ENCODE results near the gene STUM. TPM values are rescaled to one million over a fixed set of nuclear protein-coding genes. Genes with fewer than 3 reads are reported as not detected.

Gene STUM
- total RNA-seq, 1 experiment from 2014 or later, result 0.11 TPM

DNA sequence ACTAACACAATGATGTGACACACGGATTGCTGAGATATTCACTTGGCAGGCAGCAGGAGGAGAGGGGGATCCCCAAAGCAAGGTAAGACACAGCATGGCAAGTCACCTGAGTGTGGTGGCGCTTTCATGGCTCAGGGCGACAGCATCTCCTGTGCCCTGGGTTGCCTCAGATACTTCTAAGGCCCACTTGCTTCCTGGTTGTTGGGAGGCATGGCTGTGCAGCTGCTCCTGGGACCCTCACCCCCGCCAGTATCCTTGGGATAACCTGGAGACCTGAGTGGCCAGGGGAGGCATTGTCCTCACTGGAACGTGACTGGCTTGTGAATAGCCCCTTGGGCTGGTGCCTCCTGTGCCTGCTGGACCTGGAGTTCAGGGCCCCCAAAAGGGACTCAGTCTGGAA is 69.8 kb downstream of the STUM start:
- Mint-ChIP-seq H3K36me3 (ENCODE audit: insufficient read depth in 1 of 3, low read depth in 3 of 3) (no peaks in the 10 kb centered on the region; a peak in 2 of 7 replicates), H3K27me3 (ENCODE audit: low read depth) (peaks cover 9% of the 10 kb centered on the region), H3K4me1 (no peaks in the 10 kb centered on the region), H3K27ac (no peak overlapping the region), H3K4me3 (no peak overlapping the region), H3K9me3 (peaks cover 11 to 16% of the 10 kb centered on the region in 2 experiments)
- no peak overlapping the region for H3K4ac ChIP-seq (ENCODE audit: low read depth, low read length)
- no peak overlapping the region for H3K23ac ChIP-seq (ENCODE audit: insufficient read length, low read depth, low read length)
- H2BK120ac ChIP-seq (ENCODE audit: low read depth, low read length, poor library complexity, severe bottlenecking), result no peak overlapping the region
- no peak overlapping the region for H2BK12ac ChIP-seq (ENCODE audit: insufficient read length, low read depth, low read length)
- H3T11ph ChIP-seq (ENCODE audit: low read length), result no peak overlapping the region
- no peak overlapping the region for H3K27ac ChIP-seq (ENCODE audit: insufficient read length, low read depth, low read length)
- no peaks in the 10 kb centered on the region for H3K27me3 ChIP-seq (ENCODE audit: insufficient read depth, low read length)
- no peaks in the 10 kb centered on the region for H4K20me1 ChIP-seq (ENCODE audit: control insufficient read depth, insufficient read depth, insufficient read length)
- H3K4me1 ChIP-seq (ENCODE audit: insufficient read depth, low read length), result no peaks in the 10 kb centered on the region
- H3K79me1 ChIP-seq (ENCODE audit: insufficient read depth, low read depth, low read length, poor library complexity, severe bottlenecking), result no peaks in the 10 kb centered on the region
- no peak overlapping the region for H2BK5ac ChIP-seq (ENCODE audit: insufficient read length, low read length)
- H2AFZ ChIP-seq (ENCODE audit: low read length), result no peak overlapping the region
- H3K79me2 ChIP-seq (ENCODE audit: insufficient read depth, low read length), result no peaks in the 10 kb centered on the region
- H4K91ac ChIP-seq (ENCODE audit: insufficient read length, low read depth, low read length), result no peak overlapping the region
- no peaks in the 10 kb centered on the region for H3K9me3 ChIP-seq (ENCODE audit: control insufficient read depth, low read depth, low read length)
- H4K5ac ChIP-seq (ENCODE audit: insufficient read length, low read depth, low read length), result no peak overlapping the region
- no peak overlapping the region for H3K18ac ChIP-seq (ENCODE audit: insufficient read length, low read depth, low read length)
- TF ChIP-seq, protein P1, sequence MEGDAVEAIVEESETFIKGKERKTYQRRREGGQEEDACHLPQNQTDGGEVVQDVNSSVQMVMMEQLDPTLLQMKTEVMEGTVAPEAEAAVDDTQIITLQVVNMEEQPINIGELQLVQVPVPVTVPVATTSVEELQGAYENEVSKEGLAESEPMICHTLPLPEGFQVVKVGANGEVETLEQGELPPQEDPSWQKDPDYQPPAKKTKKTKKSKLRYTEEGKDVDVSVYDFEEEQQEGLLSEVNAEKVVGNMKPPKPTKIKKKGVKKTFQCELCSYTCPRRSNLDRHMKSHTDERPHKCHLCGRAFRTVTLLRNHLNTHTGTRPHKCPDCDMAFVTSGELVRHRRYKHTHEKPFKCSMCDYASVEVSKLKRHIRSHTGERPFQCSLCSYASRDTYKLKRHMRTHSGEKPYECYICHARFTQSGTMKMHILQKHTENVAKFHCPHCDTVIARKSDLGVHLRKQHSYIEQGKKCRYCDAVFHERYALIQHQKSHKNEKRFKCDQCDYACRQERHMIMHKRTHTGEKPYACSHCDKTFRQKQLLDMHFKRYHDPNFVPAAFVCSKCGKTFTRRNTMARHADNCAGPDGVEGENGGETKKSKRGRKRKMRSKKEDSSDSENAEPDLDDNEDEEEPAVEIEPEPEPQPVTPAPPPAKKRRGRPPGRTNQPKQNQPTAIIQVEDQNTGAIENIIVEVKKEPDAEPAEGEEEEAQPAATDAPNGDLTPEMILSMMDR (conservative IDR thresholded peaks at IDR 0.05), result no peak
- H2BK15ac ChIP-seq (ENCODE audit: low read depth, low read length), result no peak overlapping the region
- WGBS (ENCODE audit: extremely low coverage, insufficient read length, low lambda C conversion rate), result no CpG with 5 or more reads among the region's 5 CpGs
- no peak for DNase-seq
- no peak overlapping the region for H2AK5ac ChIP-seq (ENCODE audit: insufficient read length, low read length)
- no peaks in the 10 kb centered on the region for H3K23me2 ChIP-seq (ENCODE audit: insufficient read length, low read depth, low read length, poor library complexity, severe bottlenecking)
- no peak overlapping the region for H2BK20ac ChIP-seq (ENCODE audit: low read depth, low read length, poor library complexity, severe bottlenecking)
- no peak overlapping the region for H3K9ac ChIP-seq (ENCODE audit: extremely low read depth, insufficient read length, low read length)
- no peak overlapping the region for H3K56ac ChIP-seq (ENCODE audit: insufficient read length, low read depth, low read length)
- no peak overlapping the region for H4K8ac ChIP-seq (replicated peaks; ENCODE audit: insufficient read length, low read depth, low read length)
- no peak overlapping the region for H3K4me2 ChIP-seq (ENCODE audit: insufficient read depth, insufficient read length, low read length)
- H3K14ac ChIP-seq (ENCODE audit: insufficient read depth, low read length), result no peak overlapping the region

Measured in H9 (cell line).